CD4-positive, alpha-beta T cell treated with Interleukin-10 for 1 hour (primary cell): Measurements from ENCODE around the gene ATIC.

ENCODE experiments used
- DNase-seq: peaks from one replicate; pipeline ENCODE4 v3.0.0-alpha.2; 2020

ATIC gene

GRCh38 chr2:215361876-215362561 lies 50.2 kb downstream of the ATIC start:
- no peak for DNase-seq

GRCh38 chr2:215362562-215362904 lies 50.7 kb downstream of the ATIC start:
- no peak for DNase-seq

- no peak for DNase-seq
Measured at GRCh38 chr2:215363039-215363438, 51.2 kb downstream of the ATIC start.

GRCh38 chr2:215363461-215364156 lies 51.8 kb downstream of the ATIC start:
- DNase-seq: no peak

GRCh38 chr2:215364157-215365155 lies 52.6 kb downstream of the ATIC start:
- DNase-seq: no peak

- no peak for DNase-seq
Measured at GRCh38 chr2:215365184-215365658, 53.4 kb downstream of the ATIC start.

GRCh38 chr2:215366440-215367032 lies 54.7 kb downstream of the ATIC start:
- DNase-seq: no peak

GRCh38 chr2:215367662-215368492 lies 56.0 kb downstream of the ATIC start:
- DNase-seq: no peak

GRCh38 chr2:215368493-215368809 lies 56.6 kb downstream of the ATIC start:
- no peak for DNase-seq

- no peak for DNase-seq
Measured at GRCh38 chr2:215369181-215369760, 57.4 kb downstream of the ATIC start.

- DNase-seq: no peak
Measured at GRCh38 chr2:215370112-215370965, 58.5 kb downstream of the ATIC start.

- no peak for DNase-seq
Measured at GRCh38 chr2:215371915-215372897, 60.3 kb downstream of the ATIC start.

- no peak for DNase-seq
Measured at GRCh38 chr2:215372968-215373649, 61.2 kb downstream of the ATIC start.

GRCh38 chr2:215374002-215374401 lies 62.1 kb downstream of the ATIC start:
- no peak for DNase-seq

GRCh38 chr2:215374642-215375466 lies 63.0 kb downstream of the ATIC start:
- no peak for DNase-seq

- DNase-seq: no peak
Measured at GRCh38 chr2:215375467-215375830, 63.6 kb downstream of the ATIC start.

GRCh38 chr2:215376103-215376780 lies 64.4 kb downstream of the ATIC start:
- DNase-seq: no peak
